ENCODE results near the gene DTNA.
"Not testable (repeated sequence)": the region's sequence is repeated elsewhere in the genome, so short reads cannot be mapped to it uniquely, and the experiment has no call there.

DTNA gene

DNA sequence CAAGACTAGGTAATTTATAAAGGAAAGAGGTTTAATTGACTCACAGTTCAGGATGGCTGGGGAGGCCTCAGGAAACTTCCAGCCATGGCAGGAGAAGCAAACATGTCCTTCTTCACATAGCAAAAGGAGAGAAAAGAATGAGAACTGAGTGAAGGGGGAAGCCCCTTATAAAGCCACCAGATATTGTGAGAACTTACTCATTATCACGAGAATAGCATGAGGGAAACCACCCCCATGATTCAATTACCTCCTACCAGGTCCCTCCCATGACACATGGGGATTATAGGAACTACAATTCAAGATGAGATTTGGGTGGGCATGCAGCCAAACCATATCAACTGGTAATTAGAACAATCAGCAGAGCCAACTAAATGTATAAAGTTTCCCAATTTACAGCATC lies 196.9 kb downstream of the DTNA start:
- not testable (repeated sequence) for DNase-seq (ENCODE audit: low spot score)

DNA sequence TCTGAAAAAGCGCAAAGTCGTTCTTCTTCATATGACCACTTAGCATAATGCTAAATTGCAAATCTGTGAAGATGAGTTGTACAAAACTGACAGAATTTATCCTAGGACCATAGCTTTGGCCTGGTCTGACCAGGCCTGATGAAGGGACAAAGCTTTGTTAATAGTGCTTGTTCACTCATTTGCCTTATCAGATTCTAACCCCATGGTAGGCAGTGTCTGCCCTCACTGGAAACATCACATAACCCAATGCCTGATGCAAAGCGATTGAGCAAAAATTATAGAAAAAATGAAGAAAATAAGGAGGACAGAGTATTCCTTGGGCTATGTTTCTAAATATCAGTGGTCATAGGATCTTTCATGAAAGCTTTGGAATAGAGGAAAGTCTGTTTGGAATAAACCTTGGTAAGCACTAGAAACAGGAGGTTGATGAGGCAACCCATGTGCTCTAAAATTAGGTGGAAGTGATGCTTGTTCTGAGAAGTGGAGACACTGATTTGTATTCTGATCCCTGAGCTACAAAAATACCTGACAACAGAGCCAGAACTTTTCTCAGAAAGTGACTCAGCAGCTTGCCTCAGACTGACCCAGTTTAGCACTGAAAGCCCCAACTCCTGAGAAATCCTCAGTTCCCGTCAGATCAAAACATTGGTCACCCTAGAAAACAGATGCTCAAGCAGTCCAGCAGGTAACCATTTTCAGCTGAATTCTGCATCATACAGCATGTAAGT lies 199.7 kb downstream of the DTNA start:
- DNase-seq (ENCODE audit: low spot score), result no peak

DNA sequence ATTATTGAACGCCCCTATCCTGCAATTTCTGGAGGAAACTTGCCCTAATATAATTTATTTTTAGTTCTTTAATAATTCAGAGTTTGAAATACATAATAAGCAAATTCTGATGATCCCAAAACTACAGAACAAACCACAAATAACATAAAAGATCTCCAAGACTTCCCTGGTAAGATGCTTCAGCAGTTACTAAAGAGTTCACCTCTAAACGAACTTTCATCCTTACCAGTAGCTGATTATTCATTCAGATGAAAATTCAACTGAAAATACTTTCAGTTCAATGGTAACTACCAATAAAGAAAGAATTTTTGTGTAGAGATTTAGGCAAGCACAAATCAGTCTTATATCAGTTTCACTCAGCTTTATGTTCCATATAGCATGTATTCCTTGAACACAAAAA lies 201.0 kb downstream of the DTNA start:
- no peak for DNase-seq (ENCODE audit: low spot score)

DNA sequence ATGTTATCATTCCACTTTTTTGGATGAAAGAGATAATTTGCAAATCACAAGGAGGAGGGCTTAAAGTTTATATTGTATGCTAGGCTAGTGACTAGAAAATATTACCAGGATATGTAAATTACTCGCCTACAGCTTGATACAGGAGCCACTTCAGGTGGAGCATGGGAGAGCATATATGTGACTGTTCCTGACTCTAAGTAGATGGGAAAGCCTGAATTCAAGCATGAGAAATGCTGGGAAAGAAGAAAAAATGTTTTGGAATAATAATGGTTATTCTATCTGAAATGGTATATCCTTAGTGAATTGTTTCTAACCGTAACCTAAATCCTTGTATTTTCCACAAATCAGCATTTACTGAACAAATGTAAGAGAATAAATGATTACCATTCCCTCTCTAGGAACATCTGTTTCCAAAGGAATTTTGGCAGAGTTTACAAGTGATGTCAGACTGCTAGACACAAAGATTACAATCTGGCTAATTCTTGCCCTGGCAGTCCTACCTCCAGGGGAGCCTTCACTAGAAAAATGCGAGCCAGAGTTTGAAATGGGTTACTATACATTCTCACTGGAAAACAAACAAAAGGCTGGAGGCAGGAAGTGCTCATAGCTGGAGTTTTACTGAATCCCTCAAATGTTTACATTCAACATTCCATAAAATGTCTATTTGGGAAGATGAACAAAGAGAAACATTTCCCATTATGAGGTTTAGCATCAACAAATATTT lies 201.7 kb downstream of the DTNA start:
- no peak for DNase-seq (ENCODE audit: low spot score)

DNA sequence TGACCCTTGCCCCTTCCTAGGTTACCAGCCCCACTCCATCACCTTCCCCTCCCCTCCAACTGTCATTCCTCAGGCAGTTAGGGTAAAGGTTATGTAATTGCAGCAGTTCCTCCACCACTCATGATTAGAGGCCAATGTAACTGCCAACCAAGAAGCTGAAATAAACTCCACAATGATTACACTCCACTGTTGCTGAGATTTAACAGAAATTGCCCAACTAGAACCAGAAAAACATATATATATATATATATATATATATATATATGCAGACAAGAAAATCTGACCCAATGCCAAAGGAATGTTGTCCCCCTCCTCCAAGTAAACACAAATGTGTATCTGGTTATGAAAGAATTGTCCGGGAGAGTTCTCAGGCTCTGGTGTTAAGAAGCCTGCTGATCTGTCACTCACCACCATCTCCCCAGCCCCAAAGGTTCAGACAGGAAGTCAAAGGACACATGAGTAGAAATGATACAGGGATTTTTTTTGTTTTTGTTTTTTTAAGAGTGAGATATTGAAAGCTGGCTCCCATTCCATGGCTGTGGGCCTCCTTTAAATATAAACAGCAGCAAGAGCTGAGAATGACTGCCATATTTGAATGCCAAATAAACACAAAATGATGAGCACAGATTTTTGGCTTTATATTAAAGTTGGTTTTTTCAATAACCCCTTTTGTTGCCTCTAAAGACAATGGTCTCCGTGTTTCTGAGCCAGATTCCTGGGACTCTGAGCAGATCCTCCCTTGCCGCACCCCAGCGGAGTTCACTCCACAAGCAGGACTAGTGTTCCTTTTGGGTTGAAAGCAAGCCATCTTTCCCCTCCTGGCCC lies 204.0 kb downstream of the DTNA start:
- DNase-seq (ENCODE audit: low spot score), result no peak

DNA sequence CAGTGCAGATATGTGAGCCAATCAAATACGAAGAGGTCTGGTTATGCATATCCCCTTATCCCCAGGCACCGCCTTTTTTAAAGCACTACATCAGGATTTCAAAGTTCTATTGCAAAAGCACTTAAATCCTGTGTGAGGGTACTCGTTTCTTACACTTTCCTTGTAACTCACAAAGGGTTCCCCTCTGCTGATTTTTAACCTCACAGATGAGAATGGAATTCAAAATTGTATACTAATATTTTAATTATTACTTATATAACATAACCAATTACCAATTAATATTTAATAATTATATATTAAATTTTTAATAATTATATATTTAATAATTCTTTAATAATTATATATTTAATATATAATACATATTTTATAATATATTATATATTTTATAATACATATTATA lies 204.9 kb downstream of the DTNA start:
- DNase-seq (ENCODE audit: low spot score), result no peak

DNA sequence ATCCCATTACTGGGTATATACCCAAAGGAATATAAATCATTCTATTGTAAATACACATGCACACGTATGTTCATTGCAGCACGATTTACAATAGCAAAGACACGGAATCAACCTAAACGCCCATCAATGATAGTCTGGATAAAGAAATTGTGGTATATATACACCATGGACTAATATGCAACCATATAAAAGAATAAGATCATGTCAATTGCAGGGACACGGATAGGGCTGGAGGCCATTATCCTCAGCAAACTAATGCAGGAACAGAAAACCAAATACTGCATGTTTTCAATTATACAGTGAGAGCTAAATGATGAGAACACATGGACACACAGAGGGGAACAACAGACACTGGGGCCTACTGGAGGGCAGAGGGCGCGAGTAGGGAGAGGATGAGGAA lies 206.4 kb downstream of the DTNA start:
- not testable (repeated sequence) for DNase-seq (ENCODE audit: low spot score)

DNA sequence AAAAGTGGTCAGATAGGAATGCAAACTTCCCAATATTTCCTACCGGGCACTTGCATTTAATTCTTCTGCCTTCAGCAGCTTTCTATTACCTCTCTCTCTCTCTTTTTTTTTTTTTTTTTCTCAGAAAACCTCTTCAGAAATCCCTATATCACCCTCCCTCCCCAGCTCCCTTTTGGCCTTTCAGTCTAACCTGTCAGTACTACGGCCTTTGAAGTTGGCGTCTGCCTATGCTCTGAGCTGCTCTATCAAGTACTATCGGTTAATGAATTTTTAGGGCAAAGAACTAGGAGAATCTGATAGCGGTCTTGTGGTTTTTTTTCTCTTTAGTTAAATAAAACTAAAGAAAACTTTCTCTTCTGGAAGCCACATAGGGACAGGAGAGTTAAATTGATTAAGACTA lies 208.8 kb downstream of the DTNA start:
- no peak for DNase-seq (ENCODE audit: low spot score)

DNA sequence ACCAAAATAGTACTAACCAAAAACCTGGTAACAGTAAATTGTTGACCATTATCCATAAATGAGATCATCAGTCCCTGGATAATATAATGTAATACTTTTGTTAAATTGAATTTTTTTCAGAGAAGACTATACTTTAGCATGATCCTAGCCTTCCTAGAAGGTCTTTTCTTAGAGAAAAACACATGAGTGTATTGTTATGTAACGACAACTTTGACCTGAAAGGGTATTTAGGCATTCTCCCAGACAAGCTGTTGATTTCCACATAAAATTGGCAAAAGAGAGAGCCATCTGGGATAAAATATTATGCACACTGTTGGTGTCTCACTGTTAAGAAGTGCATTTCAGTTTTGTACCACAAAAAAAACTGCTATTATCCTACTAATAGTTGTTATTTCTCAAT lies 211.1 kb downstream of the DTNA start:
- DNase-seq (ENCODE audit: low spot score), result no peak

DNA sequence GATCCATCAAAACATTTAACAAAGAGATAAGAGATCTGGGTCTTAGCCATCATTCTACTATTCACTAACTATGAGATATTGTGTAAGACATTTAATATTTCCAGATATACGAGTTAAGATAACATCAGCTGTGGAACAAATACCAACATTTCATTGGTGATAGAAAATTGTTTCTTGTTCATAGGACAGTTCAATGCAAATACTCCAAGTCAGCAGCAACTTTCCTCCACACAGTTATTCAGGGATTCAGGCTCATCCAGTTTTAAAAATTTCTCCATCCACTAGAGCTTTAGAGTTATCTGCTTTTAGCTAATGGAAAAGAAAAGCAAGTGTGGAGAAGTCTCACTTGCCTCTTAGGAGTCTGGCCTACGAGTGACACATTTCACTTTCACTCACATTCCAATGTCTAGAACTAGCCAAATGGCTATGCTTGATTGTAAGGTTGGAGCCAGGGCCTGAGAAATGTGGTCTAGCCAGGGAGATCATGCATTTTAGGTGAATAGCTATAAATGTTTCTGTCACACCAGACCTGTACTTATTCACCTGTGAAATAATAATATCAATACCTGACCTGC lies 211.8 kb downstream of the DTNA start:
- DNase-seq (ENCODE audit: low spot score), result no peak

DNA sequence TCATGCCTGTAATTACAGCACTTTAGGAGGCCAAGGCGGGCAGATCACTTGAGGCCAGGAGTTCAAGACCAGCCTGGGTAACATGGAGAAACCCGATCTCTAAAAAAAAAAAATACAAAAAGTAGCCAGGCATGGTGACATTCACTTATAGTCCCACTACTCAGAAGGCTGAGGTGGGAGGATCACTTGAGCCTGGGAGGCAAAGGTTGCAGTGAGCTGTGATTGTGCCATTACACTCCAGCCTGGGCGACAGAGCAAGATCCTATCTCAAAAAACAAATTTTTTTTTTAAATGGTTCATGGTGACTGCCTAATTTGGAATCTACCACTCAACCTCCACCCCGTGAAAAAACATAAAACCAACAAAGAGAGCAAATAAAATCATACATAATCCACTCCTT lies 212.5 kb downstream of the DTNA start:
- not testable (repeated sequence) for DNase-seq (ENCODE audit: low spot score)

DNA sequence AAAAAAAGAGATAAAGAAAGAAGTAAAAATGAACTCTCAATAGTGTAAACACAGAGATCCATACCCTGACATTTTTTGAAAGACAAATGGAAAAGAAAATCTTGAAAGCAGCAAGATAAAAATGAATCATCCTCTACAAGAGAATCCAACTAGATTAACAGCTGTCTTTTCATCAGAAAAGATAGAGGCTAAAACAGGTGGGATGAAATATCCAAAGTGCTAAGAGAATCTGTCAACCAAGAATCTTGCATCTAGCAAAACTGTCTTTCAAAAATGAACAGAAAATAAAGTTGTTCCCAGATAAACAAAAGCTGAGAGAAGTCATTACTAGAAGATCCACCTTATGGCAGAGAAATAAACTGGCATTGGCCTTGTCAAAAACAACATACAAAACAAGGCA lies 213.8 kb downstream of the DTNA start:
- DNase-seq (ENCODE audit: low spot score), result no peak

DNA sequence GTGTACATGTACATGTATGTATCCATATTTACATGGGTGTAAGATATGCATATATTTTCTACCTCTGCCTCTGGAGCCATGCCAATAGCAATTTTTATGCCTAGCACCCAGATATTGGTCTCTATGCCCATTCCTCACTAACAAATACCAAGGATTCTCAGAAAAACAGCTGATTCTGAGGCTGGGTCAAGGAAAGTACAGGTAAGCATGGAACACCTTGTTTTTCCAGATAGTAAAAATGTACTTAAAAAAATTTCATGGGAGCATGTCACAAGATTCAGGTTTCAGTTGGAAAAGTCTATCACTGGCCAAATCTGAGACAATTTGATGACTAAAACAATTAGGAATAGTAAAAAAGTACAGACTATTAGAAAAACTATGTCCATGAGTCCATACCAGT lies 216.6 kb downstream of the DTNA start:
- no peak for DNase-seq (ENCODE audit: low spot score)

DNA sequence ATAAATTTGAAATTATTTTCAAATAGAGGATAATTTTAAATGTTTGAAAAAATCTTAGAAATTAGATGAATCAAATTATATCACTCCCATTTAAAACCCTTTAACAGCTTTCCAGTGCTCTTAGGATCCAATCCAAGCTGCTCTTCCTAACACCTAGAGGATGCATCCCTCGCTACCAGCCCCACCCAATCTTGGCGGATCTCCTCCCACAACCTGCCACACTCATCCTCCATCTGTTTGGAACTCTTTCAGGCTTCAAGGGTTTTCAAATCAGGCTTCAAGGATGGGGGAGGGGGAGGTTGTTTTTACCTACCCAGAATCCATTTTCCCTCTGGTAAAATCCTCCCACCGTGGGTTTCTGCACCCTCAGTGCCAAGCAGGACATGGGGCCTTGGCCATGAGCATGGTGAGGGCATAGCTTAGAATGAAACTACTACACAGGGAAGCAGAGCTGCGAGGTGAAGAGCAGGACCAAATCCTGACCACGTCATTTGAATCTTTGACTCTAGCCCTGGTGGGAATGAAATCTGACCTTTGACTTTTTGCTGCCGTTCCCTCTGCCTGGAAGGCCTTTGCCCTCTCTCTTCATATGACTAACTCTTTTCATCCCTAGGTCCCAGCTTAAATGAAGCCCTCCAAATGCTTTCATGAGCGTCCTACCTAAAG lies 218.1 kb downstream of the DTNA start:
- no peak for DNase-seq (ENCODE audit: low spot score)

DNA sequence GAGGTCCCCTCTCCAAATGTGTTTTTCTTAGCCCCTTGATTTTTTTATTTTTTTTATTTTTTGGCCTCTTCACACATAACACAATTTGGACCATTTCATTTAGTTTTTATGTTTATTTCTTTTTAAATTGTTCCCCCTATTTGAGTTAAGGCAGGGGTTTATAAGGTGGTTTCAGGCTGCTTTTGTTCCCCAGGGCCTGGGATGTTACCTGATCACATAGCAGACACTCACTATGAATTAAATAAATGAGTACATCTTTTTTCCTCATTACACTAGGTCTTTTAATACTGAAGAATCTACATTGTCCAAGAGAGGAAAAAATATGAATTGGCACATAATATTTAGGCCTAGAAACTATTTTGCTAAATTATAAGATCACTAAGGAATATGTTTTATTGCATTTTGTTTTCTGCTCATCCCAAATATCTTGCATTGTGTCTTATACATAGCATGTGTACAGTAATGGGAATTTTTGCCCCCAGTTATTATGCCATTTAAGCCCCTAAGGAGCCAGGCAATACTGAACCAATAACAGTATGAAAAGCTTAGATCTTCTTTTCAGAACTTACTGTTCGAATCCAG lies 218.7 kb downstream of the DTNA start:
- DNase-seq (ENCODE audit: low spot score), result no peak

DNA sequence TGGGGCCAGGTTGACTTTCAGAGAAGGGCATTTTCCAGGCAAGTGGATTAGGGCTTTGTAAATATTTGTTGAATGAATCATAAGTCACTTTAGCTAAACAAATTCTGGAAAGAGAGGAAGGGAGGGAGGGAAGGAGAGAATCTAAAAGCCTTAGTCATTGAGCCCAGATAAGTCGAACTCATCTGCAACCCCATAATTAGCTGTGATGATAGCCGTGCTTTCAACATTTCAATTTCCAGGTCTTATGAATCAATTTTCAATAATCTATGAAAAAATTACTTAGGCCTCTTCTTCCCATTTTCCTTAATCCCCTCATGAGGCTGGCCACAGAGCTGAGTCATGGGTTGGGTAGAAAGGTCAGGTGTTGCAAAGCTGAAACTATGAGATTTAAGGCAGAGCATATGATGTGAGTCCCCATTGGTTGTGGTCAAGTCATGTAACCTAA lies 219.3 kb downstream of the DTNA start:
- DNase-seq (ENCODE audit: low spot score), result no peak

DNA sequence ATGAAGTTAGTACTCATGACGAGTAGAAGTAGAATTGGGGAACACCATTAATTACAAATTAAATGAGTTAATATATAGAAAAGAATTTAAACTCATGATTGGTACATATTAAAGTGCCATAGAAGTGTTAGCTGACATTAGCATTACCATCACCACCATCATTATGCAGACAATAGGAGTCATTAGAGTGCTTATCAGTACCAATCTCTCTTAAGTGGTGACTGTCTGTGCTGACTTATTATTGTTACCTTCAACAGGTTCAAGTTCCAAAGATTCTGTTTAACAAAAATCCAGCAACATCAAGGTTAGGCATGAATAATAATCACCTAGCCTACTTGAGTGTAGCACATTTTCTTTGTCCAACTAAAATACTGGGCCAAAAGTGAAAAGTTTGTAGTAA lies 222.3 kb downstream of the DTNA start:
- no peak for DNase-seq (ENCODE audit: low spot score)

DNA sequence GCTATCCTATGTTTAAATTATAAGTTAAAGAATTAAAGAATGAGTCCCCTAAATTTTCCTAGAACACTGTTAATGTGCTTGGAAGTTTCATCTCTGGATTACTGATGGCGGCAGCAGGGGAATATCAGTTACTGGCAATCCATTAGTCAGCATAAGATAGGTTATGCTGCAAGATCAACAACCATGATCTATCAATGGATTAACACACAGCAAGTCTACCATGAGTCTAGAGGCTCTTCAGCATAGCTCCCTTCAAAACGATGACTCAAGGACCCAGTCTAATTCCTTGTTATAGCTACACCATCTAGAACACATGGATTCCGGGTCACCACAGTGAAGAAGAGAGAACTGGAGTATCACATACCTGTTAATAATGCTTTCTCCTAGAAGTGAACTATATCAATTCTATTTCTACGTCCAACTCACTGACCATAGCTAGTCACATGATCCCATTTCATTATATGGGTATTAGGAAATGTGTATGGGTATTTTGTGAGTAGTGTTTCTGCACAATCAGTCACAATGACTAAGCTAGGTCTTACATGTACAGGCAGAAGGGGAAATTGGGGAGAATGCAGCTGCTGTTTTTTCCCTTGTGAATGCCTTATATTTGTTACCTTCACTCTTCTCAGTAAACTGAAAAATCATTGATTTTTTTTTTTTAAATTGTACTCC lies 222.8 kb downstream of the DTNA start:
- no peak for DNase-seq (ENCODE audit: low spot score)

DNA sequence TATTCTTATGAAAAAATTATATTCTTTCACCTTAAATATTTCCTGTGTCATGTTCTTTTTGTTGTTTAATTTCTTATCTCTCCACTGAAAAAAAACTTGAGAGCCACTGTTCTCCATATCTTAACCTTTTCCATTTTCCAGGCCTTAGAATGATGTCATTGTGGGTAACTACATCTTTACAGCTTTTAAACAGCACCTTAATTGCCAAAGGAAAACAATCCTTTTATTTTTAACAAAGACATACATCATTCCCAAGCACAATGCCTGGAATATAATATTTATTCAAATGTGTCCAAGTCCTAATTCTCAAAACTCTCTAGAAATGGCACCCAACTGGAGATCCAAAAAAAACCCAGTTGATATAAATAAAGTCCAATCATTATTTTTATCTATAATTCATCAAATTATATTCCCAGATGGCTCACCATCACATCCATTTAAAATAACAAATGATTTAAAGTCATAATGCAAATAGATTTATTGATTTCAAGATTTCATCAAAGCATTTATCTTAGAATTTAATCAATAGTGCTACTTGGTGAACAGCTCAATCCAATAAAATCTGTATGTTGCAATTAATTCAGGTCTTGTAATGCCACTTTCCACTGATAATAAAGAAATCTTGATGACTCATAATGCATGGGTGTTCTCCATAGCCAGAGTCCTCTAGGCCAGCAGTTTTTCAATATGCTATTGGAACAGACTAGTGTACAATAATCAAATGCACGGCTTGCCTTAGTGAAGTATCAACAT lies 224.0 kb downstream of the DTNA start:
- no peak for DNase-seq (ENCODE audit: low spot score)

DNA sequence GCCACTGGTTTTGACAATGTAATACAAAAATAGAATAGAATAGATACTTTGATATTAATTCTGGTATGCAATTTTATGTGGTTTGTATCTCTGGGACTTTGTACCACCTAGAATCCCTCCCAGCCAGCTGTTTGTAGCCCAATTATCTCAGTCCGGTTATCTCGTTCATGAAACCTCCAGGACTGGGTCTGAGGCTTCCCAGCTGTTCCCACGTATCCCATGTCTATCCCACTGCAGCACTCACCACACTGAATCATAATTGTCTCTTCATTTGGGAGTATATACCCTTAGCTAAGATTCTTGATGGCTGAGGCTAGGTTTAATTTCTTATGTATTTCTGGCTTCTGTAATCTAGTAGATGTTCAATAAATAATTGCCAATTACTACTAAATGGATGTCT lies 226.7 kb downstream of the DTNA start:
- no peak for DNase-seq (ENCODE audit: low spot score)
